Measurements from ENCODE around the gene ME3.

ME3 gene

GRCh38 chr11:86617502-86617901, 54.9 kb downstream of the ME3 start:
- DNase-seq, result no peak

GRCh38 chr11:86615487-86615886, 56.9 kb downstream of the ME3 start:
- DNase-seq, result no peak

- DNase-seq, result no peak
Observed at GRCh38 chr11:86610559-86611341, 61.7 kb downstream of the ME3 start.

- peak in 1 of 2 experiments; percentile 34 for DNase-seq
Observed at GRCh38 chr11:86608251-86608799, 64.1 kb downstream of the ME3 start.

- DNase-seq, result no peak
Observed at GRCh38 chr11:86606836-86607481, 65.5 kb downstream of the ME3 start.

GRCh38 chr11:86606270-86606835, 66.1 kb downstream of the ME3 start:
- no peak for DNase-seq

- DNase-seq, result no peak
Observed at GRCh38 chr11:86596861-86597586, 75.4 kb downstream of the ME3 start.

GRCh38 chr11:86595955-86596354, 76.5 kb downstream of the ME3 start:
- DNase-seq, result no peak

- no peak for DNase-seq
Observed at GRCh38 chr11:86595451-86595850, 77.0 kb downstream of the ME3 start.

- DNase-seq, result no peak
Observed at GRCh38 chr11:86594746-86595145, 77.7 kb downstream of the ME3 start.

- DNase-seq, result no peak
Observed at GRCh38 chr11:86593833-86594232, 78.6 kb downstream of the ME3 start.

GRCh38 chr11:86592659-86593451, 79.6 kb downstream of the ME3 start:
- peak in 1 of 2 experiments; percentile 2 for DNase-seq

- no peak for DNase-seq
Observed at GRCh38 chr11:86592047-86592591, 80.3 kb downstream of the ME3 start.

- no peak for DNase-seq
Observed at GRCh38 chr11:86591631-86592030, 80.8 kb downstream of the ME3 start.

- DNase-seq, result no peak
Observed at GRCh38 chr11:86589856-86590589, 82.4 kb downstream of the ME3 start.

- DNase-seq, result no peak
Observed at GRCh38 chr11:86589204-86589603, 83.2 kb downstream of the ME3 start.

- peak; percentile 9 to 10 for DNase-seq
Observed at GRCh38 chr11:86588566-86589090, 83.8 kb downstream of the ME3 start.

GRCh38 chr11:86587264-86588193, 84.9 kb downstream of the ME3 start:
- no peak for DNase-seq

GRCh38 chr11:86586307-86586706, 86.1 kb downstream of the ME3 start:
- no peak for DNase-seq

- DNase-seq, result no peak
Observed at GRCh38 chr11:86582898-86583297, 89.5 kb downstream of the ME3 start.

Measured in NCI-H1930 (cell line).